Activated effector memory CD4-positive, alpha-beta T cell treated with Interleukin-2 at 50 U/mL for 16 hours (primary cell): ENCODE measurements around the gene ZNF124.
"Not testable (repeated sequence)": the region's sequence is repeated elsewhere in the genome, so short reads cannot be mapped to it uniquely, and the experiment has no call there.

Source experiments
- DNase-seq: peaks from one replicate; pipeline ENCODE4 v3.0.0-alpha.2; 2020

The ZNF124 gene

GRCh38 chr1:247171875-247172563, at the start of gene ZNF124:
Gene ZNF124 (minus strand): TSS chr1:247172020. CDS start chr1:247171877, 143 bp downstream.
- not testable (repeated sequence) for DNase-seq

GRCh38 chr1:247220280-247220679, 48.5 kb upstream of the ZNF124 start:
- not testable (repeated sequence) for DNase-seq

- DNase-seq, result no peak
These were observed 46.4 kb upstream of the ZNF124 start for GRCh38 chr1:247218121-247218651.

GRCh38 chr1:247216261-247216660, 44.4 kb upstream of the ZNF124 start:
- no peak for DNase-seq

- no peak for DNase-seq
These were observed 41.1 kb upstream of the ZNF124 start for GRCh38 chr1:247212627-247213617.

- no peak for DNase-seq
These were observed 40.2 kb upstream of the ZNF124 start for GRCh38 chr1:247212012-247212411.

GRCh38 chr1:247211339-247211738, 39.5 kb upstream of the ZNF124 start:
- no peak for DNase-seq

GRCh38 chr1:247210376-247211117, 38.7 kb upstream of the ZNF124 start:
- peak; percentile 88 for DNase-seq

GRCh38 chr1:247210062-247210375, 38.2 kb upstream of the ZNF124 start:
- DNase-seq, result no peak

- no peak for DNase-seq
These were observed 37.6 kb upstream of the ZNF124 start for GRCh38 chr1:247209396-247209795.

- DNase-seq, result no peak
These were observed 32.4 kb upstream of the ZNF124 start for GRCh38 chr1:247204177-247204647.

GRCh38 chr1:247198781-247199180, 27.0 kb upstream of the ZNF124 start:
- DNase-seq, result no peak

GRCh38 chr1:247193958-247194357, 22.1 kb upstream of the ZNF124 start:
- no peak for DNase-seq

- no peak for DNase-seq
These were observed 18.4 kb upstream of the ZNF124 start for GRCh38 chr1:247189981-247190798.

GRCh38 chr1:247185667-247186066, 13.8 kb upstream of the ZNF124 start:
- DNase-seq, result no peak

- no peak for DNase-seq
These were observed 12.4 kb upstream of the ZNF124 start for GRCh38 chr1:247184254-247184653.

- no peak for DNase-seq
These were observed 11.2 kb upstream of the ZNF124 start for GRCh38 chr1:247182994-247183393.

- no peak for DNase-seq
These were observed 8.8 kb upstream of the ZNF124 start for GRCh38 chr1:247180581-247180980.

GRCh38 chr1:247177755-247178154, 5.9 kb upstream of the ZNF124 start:
- no peak for DNase-seq

GRCh38 chr1:247175458-247175857, 3.6 kb upstream of the ZNF124 start:
- DNase-seq, result no peak

GRCh38 chr1:247173431-247173830, 1.6 kb upstream of the ZNF124 start:
- no peak for DNase-seq

GRCh38 chr1:247172996-247173395, 1.2 kb upstream of the ZNF124 start:
- DNase-seq, result no peak
